HG03354 (cell line): ENCODE data around the gene DDX42.
"Not testable (repeated sequence)": the region's sequence is repeated elsewhere in the genome, so short reads cannot be mapped to it uniquely, and the experiment has no call there.

Experiments
- ATAC-seq: cut with Tn5 transposase; IDR thresholded peaks from one replicate; pipeline ENCODE4 v1.9.1; 2021; ENCODE audit warnings: mild to moderate bottlenecking; ENCODE audit not compliant: unreplicated experiment, poor library complexity, severe bottlenecking

DDX42 gene

GRCh38 chr17:63856425-63856824 is 82.5 kb downstream of the DDX42 start:
- not testable (repeated sequence) for ATAC-seq

GRCh38 chr17:63859257-63859656 is 85.3 kb downstream of the DDX42 start:
- no peak for ATAC-seq

GRCh38 chr17:63866625-63867024 is 92.7 kb downstream of the DDX42 start:
- not testable (repeated sequence) for ATAC-seq
